ENCODE measurements around the gene IFT122.
"Not testable (repeated sequence)": the region's sequence is repeated elsewhere in the genome, so short reads cannot be mapped to it uniquely, and the experiment has no call there.

IFT122 gene

GRCh38 chr3:129545951-129546350 is 105.9 kb downstream of the IFT122 start:
- not testable (repeated sequence) for DNase-seq

GRCh38 chr3:129547241-129547640 is 107.2 kb downstream of the IFT122 start:
- no peak for DNase-seq

GRCh38 chr3:129548104-129548965 is 108.3 kb downstream of the IFT122 start:
- no peak for DNase-seq

- DNase-seq, result no peak
Observed at GRCh38 chr3:129549006-129549800, 109.2 kb downstream of the IFT122 start.

GRCh38 chr3:129549805-129550204 is 109.8 kb downstream of the IFT122 start:
- DNase-seq, result no peak

- no peak for DNase-seq
Observed at GRCh38 chr3:129552287-129553050, 112.4 kb downstream of the IFT122 start.

- DNase-seq, result no peak
Observed at GRCh38 chr3:129553171-129553570, 113.1 kb downstream of the IFT122 start.

GRCh38 chr3:129553719-129554118 is 113.7 kb downstream of the IFT122 start:
- no peak for DNase-seq

GRCh38 chr3:129554356-129555152 is 114.5 kb downstream of the IFT122 start:
- DNase-seq, result peak; percentile 54

- no peak for DNase-seq
Observed at GRCh38 chr3:129555153-129555550, 115.1 kb downstream of the IFT122 start.

- no peak for DNase-seq
Observed at GRCh38 chr3:129555616-129556357, 115.8 kb downstream of the IFT122 start.

- DNase-seq, result no peak
Observed at GRCh38 chr3:129556358-129556695, 116.3 kb downstream of the IFT122 start.

GRCh38 chr3:129556890-129557547 is 117.0 kb downstream of the IFT122 start:
- peak; percentile 52 for DNase-seq

GRCh38 chr3:129557548-129557894 is 117.5 kb downstream of the IFT122 start:
- DNase-seq, result no peak

GRCh38 chr3:129558081-129558771 is 118.2 kb downstream of the IFT122 start:
- no peak for DNase-seq

- DNase-seq, result peak; percentile 33
Observed at GRCh38 chr3:129558772-129559564, 118.9 kb downstream of the IFT122 start.

- no peak for DNase-seq
Observed at GRCh38 chr3:129559565-129560079, 119.6 kb downstream of the IFT122 start.

- DNase-seq, result peak; percentile 45
Observed at GRCh38 chr3:129560269-129560787, 120.3 kb downstream of the IFT122 start.

GRCh38 chr3:129560911-129561594 is 121.0 kb downstream of the IFT122 start:
- peak; percentile 75 for DNase-seq
